Activated CD8-positive, alpha-beta memory T cell treated with anti-CD3 and anti-CD28 coated beads for 1 hour (primary cell): ENCODE measurements around the gene ICOSLG.
A peak's percentile ranks its signal among the peaks of the same experiment; 100 is the strongest.
"Not testable (repeated sequence)": the region's sequence is repeated elsewhere in the genome, so short reads cannot be mapped to it uniquely, and the experiment has no call there.

Experiments
- DNase-seq, 2 donors: peaks; one replicate each; pipeline ENCODE4 v3.0.0-alpha.2; 2020; ENCODE audit warnings: low read depth in 1 of 2; ENCODE audit errors: extremely low read depth in 1 of 2

The ICOSLG gene

DNA sequence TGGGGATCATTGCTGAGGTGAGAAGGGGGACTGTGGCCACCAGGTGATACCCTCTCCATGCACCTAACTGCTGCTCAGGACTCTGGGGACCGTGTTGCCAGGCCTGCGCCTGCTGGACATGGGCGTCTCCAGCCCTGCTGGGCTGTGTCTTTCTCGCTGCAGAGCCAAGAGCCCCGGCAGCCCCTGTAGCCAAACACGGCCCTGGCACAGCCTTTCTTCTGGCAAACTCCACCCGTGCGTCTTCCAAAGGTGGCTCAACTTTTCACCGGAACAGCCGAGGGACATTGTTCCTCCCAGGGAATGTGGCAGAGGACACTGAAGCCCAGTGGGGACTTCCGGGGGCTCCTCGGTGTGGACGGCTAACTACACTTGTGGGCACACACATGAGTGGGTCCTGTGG, 12.6 kb downstream of the ICOSLG start:
- not testable (repeated sequence) for DNase-seq

DNA sequence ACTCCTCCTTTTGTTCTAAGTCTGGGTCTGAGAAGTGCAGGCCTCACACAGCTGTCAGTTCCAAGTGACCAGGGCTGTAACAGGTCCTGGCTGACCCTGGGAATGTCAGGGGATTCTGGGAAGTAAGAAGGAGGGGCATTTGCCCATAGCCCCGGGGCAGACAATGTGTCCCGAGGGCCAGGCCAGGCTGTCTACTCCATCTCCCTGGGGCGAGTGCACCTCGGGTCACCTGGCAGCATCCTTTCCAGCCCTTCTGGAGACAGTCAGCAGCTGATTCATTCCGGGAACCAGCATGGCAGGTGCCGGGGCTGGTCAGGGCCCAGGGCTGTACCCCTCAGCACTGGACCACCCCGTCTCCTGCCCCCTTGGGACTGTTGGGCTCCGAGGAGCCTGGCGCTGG, 13.1 kb downstream of the ICOSLG start:
- DNase-seq, result not testable (repeated sequence)

DNA sequence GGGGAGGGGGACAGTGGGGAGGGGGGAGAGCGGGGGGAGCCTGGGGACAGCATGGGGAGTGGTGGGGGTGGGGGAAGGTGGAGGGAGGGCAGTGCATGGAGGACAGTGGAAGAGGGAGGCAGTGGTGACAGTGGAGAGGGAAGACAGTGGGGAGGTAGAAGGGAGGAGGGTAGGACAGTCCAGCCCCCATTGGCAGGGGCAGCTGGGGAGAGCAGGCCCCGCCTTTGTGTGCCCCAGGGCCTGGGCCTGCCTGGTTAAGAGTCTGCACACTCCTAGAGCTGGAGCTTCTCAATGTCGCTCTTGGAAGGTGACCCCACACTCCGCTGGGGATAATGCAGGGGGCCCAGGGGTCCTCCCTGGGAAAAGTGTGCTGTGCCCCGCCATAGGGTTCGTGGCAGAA, 15.1 kb downstream of the ICOSLG start:
- DNase-seq, result not testable (repeated sequence)

GRCh38 chr21:44223334-44223733, 17.4 kb downstream of the ICOSLG start:
- not testable (repeated sequence) for DNase-seq

DNA sequence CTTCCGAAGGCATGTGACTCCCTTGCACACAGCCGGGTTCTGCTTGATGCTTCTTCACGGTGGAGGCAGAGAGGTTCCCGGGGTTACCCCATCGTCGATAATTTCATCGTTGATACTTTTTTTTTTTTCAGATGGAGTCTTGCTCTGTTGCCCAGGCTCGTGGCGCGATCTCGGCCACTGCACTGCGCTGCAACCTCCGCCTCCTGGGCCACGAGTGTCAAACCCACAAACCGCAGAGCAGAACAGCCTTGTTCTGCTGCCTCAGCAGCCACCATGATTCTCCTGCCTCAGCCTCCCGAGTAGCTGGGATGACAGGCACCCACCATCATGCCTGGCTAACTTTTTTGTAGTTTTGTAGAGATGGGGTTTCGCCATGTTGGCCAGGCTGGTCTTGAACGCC, 20.1 kb downstream of the ICOSLG start:
- DNase-seq, result not testable (repeated sequence)

DNA sequence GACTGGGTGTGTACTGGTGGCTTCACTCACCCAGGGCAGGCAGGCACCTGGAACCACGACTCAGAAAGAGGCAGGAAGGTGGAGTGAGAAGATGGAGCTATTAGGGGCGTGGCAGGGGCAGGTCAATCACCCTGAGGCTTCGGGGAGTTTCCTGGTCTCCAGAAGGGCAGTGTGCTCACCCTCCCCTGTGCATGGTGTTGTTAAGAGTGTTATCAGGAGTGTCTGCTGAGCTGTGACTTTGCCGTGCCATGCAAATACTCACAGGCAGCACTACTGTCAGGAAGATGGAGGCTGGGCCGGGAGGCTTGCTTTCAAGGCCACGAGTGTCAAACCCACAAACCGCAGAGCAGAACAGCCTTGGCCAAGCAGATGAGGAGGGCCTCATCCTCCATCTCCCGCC, 22.3 kb downstream of the ICOSLG start:
- not testable (repeated sequence) for DNase-seq

GRCh38 chr21:44211978-44212377, 28.8 kb downstream of the ICOSLG start:
- DNase-seq, result not testable (repeated sequence)

DNA sequence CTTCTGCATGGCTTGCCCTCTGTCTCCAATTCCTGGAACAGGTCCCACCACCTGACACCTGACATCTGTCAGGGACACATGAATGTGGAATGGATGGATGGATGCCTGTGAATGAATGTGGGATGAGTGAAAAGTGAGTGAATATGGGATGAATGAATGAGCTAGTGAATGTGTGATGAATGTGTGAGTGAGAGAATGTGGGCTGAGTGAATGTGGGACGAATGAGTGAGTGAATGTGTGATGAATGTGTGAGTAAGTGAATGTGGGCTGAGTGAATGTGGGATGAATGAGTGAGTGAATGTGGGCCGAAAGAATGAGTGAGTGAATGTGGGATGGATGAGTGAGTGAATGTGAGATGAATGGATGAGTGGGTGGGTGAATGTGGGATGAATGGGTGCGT, 29.2 kb downstream of the ICOSLG start:
- not testable (repeated sequence) for DNase-seq

- DNase-seq, result not testable (repeated sequence)
Measured at GRCh38 chr21:44207860-44208646, 32.7 kb downstream of the ICOSLG start.

GRCh38 chr21:44206698-44207676, 33.8 kb downstream of the ICOSLG start:
- DNase-seq, result not testable (repeated sequence)

DNA sequence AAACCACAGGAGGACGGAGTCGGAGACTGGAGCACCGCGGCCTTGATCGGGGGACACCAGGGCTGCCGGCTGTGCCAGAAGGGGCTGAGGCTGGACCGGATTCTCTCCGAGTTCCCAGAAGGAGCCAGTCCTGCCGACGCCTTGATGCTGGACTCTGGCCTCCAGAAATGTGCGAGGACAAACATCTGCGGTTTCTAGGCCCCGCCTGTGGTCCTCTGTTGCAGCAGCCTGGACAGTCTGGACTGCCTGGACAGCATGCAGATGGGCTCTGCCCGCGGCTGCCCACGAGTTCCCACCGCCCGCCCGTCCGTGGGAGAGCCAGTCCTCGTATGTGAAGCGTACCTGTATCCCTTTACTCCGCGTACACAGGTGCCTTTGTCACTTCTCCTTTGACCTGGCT, 34.6 kb downstream of the ICOSLG start:
- DNase-seq, result not testable (repeated sequence)

GRCh38 chr21:44202590-44203299, 38.0 kb downstream of the ICOSLG start:
- DNase-seq, result not testable (repeated sequence)

DNA sequence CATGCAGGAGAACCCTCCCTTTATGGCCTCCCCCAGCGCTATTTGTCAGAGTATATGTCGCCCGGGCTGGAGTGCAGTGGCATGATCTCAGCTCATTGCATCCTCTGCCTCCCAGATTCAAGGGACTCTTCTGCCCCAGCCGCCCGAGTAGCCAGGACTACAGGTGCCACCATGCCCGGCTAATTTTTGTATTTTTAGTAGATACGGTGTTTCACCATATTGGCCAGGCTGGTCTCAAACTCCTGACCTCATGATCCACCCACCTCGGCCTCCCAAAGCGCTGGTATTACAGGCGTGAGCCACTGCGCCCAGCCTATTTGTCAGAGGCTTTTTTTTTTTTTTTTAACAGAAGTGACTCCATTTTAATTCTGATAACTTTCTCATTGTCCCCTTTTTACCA, 40.7 kb downstream of the ICOSLG start:
- DNase-seq, result not testable (repeated sequence)

- no peak for DNase-seq
Measured at GRCh38 chr21:44199448-44199847, 41.3 kb downstream of the ICOSLG start.

DNA sequence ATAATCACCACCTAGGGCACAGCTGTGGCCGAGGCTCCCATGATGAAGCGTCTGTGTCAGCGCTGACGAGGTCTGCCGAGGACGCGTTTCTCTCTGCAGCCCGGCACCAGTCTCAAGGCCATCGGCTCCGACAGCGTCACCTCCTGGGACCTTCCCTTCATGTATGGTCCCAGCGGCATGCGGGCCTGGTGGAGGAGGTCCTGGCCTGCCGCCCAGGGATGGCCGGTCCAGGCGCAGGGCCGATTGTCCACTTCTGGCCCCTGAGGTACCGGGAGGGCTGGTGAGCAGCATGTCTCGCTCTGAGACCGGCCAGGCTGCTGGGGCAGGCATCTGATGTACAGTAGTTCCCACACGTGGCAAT, 43.6 kb downstream of the ICOSLG start:
- DNase-seq, result not testable (repeated sequence)

GRCh38 chr21:44196212-44197155, 44.3 kb downstream of the ICOSLG start:
- DNase-seq, result peak in 1 of 2 donors; percentile 36

GRCh38 chr21:44194888-44195287, 45.9 kb downstream of the ICOSLG start:
- DNase-seq, result not testable (repeated sequence)

DNA sequence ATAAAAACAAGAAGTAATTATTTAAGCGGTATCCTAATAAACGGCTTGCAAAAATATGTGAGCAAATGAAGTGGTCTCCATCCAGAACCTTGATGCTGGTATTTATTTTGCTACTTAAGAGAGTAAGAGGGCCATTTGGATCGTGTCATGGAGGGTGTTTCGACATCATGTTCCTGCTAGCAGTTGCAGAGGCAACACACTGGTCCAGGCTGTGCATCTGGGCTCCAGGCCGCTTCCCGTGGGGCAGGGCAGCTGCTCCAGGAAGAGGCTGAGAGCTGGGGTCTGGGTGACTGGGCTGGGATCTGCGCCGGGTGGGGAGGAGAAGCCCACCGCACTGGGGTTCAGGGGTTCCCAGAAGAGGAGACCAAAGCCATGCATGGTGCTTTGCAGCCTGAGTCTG, 46.3 kb downstream of the ICOSLG start:
- DNase-seq, result not testable (repeated sequence)

- not testable (repeated sequence) for DNase-seq
Measured at GRCh38 chr21:44193108-44193507, 47.6 kb downstream of the ICOSLG start.
